Suprapubic skin (tissue), 4 donors: ENCODE measurements around the gene CLCNKB.

Source experiments
- EP300 ChIP-seq: sonication (generic); formaldehyde crosslinking; IDR thresholded peaks from one replicate; pipeline ENCODE4 v1.6.1; 2017; ENCODE audit warnings: antibody characterized with exemption
- POLR2A ChIP-seq, 2 donors: fragments of 450-650 bp; IDR thresholded peaks; one replicate each; pipeline ENCODE4 v1.6.1; 2017; ENCODE audit warnings: antibody characterized with exemption in 2 of 2, mild to moderate bottlenecking in 2 of 2, moderate library complexity in 2 of 2
- POLR2AphosphoS5 ChIP-seq, 3 donors: sonication (generic); formaldehyde crosslinking; IDR thresholded peaks; one replicate each; pipeline ENCODE4 v1.6.1; 2017; ENCODE audit warnings: antibody characterized with exemption in 3 of 3
- TF ChIP-seq, protein P1 (sequence below), 2 donors: fragments of 200-600 bp in 1 of 2; fragments of 450-650 bp in 1 of 2; sonication (generic) in 1 of 2; IDR thresholded peaks; one replicate each; pipeline ENCODE4 v1.5.1; 2016 to 2019; ENCODE audit warnings: antibody characterized with exemption in 2 of 2, mild to moderate bottlenecking in 1 of 2, moderate library complexity in 1 of 2

DNA sequence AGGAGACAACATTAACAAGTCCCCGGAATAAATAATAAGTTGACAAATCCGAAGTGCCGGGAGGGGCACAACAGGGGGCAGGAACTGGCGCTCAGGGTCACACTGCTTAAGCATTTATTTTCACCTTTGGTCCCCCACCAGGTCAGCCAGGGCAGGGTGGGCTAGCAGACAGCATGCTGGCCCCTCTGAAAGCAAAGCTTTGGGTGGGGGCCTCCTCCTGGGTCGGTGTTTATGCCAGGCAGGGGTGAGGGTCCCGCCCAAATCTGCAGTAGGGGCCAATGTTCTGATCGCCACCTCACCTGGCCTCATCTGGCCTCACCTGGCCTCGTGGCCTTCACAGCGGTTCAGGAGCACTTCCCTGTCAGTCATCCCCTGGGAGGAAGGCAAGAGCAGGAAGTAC, 38.1 kb downstream of the CLCNKB start:
- TF ChIP-seq POLR2AphosphoS5 (IDR thresholded peaks at IDR 0.05) (no peak), EP300 (no peak), POLR2A (IDR thresholded peaks at IDR 0.05) (no peak)
- TF ChIP-seq, protein P1, sequence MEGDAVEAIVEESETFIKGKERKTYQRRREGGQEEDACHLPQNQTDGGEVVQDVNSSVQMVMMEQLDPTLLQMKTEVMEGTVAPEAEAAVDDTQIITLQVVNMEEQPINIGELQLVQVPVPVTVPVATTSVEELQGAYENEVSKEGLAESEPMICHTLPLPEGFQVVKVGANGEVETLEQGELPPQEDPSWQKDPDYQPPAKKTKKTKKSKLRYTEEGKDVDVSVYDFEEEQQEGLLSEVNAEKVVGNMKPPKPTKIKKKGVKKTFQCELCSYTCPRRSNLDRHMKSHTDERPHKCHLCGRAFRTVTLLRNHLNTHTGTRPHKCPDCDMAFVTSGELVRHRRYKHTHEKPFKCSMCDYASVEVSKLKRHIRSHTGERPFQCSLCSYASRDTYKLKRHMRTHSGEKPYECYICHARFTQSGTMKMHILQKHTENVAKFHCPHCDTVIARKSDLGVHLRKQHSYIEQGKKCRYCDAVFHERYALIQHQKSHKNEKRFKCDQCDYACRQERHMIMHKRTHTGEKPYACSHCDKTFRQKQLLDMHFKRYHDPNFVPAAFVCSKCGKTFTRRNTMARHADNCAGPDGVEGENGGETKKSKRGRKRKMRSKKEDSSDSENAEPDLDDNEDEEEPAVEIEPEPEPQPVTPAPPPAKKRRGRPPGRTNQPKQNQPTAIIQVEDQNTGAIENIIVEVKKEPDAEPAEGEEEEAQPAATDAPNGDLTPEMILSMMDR (IDR thresholded peaks at IDR 0.05): no peak
